NCI-H1694 treated with DMSO at 0.1 percent for 48 hours (cell line): Measurements from ENCODE around the gene MAP4K5.

Experiments used
- DNase-seq: peaks from one replicate; lab custom pipeline; 2025; lab: John Stamatoyannopoulos, UW

MAP4K5 gene

DNA sequence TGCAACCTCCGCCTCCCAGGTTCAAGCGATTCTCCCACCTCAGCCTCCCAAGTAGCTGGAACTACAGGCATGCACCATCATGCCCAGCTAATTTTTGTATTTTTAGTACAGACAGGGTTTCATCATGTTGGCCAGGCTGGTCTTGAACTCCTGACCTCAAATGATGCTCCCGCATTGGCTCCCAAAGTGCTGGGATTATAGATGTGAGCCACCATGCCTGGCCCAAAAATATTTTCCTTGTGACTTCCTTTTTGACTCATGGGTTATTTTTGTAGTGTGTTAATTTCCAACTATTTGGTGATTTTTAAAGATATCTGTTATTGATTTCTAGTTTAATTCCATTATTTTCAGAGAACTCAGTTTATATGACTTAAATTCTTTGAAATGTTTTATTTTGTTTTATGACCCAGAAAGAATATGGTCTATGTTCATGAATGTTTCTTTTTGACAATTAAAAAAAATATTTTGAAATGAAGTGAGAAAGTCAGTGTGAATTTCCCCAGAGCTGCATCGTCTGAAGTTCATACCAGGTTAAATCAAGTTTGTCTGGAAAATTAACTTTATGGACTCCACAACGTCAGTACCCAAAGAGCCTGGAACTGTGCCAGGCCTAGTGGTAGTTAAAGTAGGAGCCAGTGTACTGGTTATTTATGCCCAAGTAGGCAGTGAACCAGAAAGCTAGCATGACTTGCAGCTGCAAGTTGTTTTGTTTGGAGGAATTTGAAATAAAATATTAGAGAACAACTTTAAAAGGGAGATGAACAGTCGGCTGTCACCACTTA, 132.9 kb downstream of the MAP4K5 start:
- DNase-seq, result no peak

- no peak for DNase-seq
Observed at GRCh38 chr14:50398189-50398580, 134.2 kb downstream of the MAP4K5 start.

- peak; percentile 49 for DNase-seq
Observed at GRCh38 chr14:50397390-50398188, 134.8 kb downstream of the MAP4K5 start.

GRCh38 chr14:50396631-50397389, 135.6 kb downstream of the MAP4K5 start, which contains the start of gene CDKL1:
Gene CDKL1 (minus strand): TSS chr14:50396881. CDS start chr14:50395868, 1,013 bp downstream.
- DNase-seq, result peak; percentile 49

DNA sequence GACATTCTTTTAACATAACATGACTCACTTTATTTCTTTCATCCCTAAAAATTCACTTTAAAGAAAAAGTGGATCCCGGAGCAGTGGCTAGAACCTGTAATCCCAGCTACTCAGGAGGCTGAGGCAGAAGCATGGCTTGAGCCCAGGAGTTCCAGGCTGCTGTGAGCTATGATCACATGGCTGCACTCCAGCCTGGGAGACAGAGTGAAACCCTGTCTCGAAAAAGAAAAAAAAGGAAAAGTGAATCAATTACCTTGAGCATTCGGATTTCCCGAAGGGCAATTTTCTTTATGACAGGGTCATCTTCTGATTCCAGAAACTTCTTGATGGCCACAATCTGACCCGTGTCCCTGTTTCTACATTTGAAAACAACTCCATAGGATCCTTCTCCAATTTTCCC, 136.9 kb downstream of the MAP4K5 start:
- DNase-seq, result no peak

DNA sequence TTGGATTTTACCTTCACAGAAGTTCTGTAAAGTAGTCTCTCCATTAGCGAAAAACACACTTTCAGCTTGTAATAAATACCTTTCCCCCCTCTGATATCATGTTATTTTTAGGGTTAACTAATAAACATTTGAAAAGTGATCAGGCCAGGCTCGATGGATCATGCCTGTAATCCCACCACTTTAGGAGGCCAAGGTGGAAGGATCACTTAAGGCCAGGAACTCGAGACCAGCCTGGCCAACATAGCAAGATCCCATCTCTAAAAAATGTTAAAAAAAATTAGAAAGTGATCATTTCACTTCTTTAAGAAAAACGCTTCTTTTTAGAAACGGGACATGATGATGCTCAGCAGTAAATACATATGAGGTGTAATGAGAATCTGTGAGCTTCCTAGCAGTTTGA, 137.7 kb downstream of the MAP4K5 start:
- DNase-seq, result no peak

DNA sequence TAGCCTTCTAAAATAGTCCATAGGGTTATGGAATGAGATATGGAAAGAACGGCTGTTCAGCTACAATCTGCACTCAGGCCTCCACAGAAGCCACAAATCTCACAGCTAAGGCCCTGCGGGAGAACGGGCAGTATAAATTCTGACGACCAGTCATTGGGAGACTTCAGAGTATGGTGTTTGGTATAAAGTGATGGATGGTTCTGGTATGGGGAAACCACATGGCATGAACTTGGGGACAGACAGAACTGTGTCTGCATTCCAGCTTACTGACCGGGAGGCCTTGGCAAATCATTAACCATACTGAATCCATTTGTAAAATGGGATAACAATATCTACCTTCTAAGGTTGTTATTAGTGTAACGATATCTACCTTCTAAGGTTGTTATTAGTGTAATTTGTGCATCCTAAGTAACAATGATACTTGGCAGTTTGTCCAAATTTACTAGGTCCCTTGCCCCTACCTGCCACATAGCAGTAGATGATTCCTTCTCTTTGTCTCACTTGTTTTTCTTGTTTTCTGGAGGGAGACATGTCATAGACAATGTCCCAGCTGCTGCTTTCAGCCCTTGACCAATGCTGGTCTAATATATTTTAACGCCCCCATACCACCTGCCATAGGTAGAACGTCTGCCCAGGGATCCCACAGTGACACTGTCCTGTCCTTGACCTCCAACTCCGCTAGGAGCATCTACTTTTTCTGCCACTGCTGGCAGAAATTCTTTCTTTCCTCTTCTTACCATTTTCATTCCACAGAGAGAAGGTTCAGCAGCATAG, 142.5 kb downstream of the MAP4K5 start:
- no peak for DNase-seq

- DNase-seq, result no peak
Observed at GRCh38 chr14:50388256-50388931, 144.0 kb downstream of the MAP4K5 start.

DNA sequence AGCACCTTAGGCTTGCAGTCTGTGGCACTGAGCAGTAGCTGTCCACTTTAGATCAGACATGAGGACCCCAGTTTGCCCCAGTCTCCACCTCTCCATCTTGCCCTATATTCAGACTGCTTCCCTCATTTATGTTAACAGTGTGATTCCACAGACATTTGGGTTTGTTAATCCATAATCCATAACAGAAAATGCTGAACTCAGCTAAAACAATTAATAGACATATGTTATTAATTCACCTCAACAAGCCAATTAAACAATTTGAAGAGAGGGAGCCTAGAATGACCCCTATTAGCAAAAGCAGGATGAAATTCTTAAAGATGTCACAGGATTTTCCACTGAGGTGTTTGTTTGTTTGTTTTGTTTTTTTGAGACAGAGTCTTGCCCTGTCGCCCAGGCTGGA, 144.8 kb downstream of the MAP4K5 start:
- no peak for DNase-seq

GRCh38 chr14:50383618-50384225, 148.6 kb downstream of the MAP4K5 start:
- peak; percentile 51 for DNase-seq

- DNase-seq, result no peak
Observed at GRCh38 chr14:50381823-50382287, 150.5 kb downstream of the MAP4K5 start.

DNA sequence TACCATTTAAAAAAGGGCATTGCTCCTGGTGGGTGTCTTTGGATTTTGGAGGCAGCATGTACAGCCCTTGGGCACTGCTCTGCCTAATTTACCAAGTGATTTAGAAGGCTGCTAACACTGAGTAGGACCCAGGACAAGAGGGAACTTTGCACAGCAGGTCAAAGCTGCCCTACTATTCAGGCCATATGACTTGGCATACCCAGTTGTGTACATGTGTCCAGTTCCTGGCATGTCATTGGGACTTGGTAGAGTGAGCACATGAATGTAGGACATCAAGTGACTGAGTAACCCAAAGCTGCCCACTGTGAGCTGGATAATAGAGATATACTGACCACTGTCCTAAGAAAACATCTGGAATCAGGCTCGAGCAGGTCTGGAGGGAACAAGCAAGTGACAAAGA, 151.4 kb downstream of the MAP4K5 start:
- no peak for DNase-seq

DNA sequence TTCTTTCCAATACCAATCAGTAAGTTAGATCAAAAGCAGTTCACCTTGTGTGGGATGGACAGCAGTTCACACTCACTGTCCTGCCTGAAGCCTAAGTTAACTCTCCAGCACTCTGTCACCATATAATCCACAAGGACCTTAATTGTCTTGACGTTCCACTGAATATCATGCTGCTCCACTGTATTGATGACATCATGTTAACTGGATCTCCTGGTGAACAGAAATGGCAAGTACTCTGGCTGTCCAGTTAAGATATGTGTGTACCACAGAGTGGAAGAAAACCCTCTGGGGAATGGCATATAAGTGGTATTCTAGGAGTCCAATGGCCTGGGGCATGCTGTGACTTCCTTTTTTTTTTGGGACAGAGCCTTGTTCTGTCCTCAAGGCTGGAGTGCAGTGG, 151.9 kb downstream of the MAP4K5 start:
- DNase-seq, result no peak

GRCh38 chr14:50379563-50379962, 152.8 kb downstream of the MAP4K5 start:
- no peak for DNase-seq

DNA sequence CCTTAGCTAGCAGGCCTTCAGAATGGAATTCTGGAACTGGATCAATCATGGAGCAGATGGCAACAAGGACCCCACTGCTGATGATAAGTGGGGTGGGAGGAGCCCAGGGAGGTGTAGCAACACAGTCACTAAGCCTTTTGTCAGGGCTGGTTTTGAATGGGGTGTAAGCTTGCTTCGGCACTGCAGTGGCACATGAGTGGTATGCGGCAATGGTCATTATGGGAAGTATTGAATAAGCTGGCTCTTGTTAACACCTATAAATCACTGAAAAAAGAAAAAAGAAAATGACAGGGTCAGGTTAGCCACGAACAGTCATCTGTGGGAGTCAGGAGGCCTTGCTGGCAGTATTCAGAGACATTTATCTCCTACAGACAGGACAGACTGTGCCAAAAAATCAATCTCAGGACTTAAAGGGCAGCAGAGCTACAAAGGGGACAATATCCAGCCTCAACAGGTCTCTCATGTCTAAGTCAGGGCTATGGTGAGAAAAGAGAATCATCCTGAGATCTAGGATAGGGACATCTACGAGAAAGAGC, 154.8 kb downstream of the MAP4K5 start:
- no peak for DNase-seq

DNA sequence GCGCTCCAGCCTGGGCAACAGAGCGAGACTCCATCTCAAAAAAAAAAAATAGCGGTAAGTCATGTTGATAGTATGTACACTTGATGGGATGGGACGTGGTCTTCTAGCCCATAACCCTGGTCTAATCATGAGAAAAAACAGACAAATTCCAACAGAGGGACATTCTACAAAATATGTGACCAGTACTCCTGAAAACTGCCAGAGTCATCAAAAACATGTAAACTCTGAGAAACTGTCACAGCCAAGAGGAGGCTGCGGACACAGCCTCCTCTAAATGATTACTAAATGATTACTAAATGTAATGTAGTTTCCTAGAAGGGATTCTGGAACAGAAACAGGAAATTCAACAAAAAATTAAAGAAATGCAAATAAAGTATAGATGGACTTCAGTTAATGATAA, 156.6 kb downstream of the MAP4K5 start:
- DNase-seq, result no peak

- no peak for DNase-seq
Observed at GRCh38 chr14:50373959-50374358, 158.4 kb downstream of the MAP4K5 start.

- DNase-seq, result peak; percentile 78
Observed at GRCh38 chr14:50371546-50371945, 160.8 kb downstream of the MAP4K5 start.
